GM18870 (cell line): ENCODE data around the gene SLC4A1AP.

Experiments used
- ATAC-seq: cut with Tn5 transposase; IDR thresholded peaks from one replicate; pipeline ENCODE4 v1.9.1; 2021; ENCODE audit warnings: moderate library complexity; ENCODE audit not compliant: unreplicated experiment

SLC4A1AP gene

DNA sequence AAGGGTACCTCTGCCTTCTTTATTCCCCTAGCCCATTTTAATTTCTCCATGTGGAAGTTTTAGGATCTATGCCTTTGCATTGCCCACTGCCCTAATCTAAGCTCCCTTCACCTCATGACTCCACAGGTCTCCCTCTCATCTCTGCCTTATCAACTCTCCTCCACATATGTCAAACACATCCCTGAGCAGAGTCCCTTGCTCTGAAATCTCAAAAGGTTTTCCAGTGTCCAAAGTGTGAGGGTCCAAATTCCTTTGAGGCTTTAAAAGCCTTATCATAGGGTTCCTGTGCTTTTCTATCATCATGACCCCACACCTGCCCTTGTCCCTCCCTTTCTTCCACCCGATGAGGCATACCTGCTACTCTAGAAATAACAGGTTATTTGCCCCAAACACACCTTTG is 38.6 kb downstream of the SLC4A1AP start:
- ATAC-seq = no peak

DNA sequence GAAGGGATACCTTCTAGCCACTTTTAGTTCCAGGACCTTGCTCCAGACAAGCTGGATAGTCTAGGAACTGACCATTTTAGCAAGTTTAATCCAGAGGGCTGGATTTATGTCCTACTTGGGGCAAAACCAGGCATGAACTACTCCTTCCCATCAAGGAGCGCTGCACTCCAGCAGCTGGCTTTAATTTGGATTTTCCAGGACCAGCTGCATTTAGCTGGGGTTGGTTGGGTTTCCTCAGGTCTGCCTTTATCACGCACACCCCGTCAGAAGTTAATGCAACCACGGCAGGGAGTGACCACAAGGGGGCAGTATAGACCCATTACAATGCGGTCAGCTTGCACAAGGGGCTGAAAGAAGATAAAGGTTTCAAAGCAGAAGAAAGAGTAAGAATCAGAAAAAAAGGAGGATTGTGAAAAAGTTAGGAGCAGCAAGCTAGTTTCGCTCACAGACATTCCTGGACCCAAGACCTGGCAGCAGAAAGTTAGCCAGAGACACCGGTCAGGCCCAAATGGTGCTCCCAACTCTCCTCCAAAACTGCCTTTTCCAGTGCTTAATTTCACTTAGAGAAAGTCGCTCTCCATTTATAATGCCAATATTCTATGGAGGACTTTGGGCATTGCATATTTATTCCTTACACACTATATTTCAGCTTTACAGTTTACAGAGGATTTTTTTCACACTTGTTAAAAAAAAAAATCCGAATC is 40.1 kb downstream of the SLC4A1AP start:
- no peak for ATAC-seq

DNA sequence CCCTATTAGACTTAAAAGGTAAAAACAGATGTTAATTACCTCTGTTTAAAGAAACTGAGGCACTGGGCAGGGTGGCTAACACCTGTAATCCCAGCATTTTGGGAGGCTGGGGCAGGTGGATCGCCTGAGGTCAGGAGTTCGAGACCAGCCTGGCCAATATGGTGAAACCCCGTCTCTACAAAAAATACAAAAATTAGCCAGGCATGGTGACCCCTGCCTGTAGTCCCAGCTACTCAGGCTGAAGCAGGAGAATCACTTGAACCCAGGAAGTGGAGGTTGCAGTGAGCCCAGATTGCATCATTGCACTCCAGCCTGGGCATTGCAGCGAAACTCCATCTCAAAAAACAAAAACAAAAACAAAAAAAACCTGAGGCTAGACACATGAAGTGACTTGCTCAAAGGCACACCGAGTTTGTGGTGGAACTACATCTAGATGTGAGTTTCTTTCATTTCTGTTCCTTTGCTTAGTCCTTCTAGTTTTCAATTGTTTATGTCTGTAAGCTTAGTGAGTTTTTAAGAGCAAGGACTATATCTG is 40.7 kb downstream of the SLC4A1AP start:
- no peak for ATAC-seq

DNA sequence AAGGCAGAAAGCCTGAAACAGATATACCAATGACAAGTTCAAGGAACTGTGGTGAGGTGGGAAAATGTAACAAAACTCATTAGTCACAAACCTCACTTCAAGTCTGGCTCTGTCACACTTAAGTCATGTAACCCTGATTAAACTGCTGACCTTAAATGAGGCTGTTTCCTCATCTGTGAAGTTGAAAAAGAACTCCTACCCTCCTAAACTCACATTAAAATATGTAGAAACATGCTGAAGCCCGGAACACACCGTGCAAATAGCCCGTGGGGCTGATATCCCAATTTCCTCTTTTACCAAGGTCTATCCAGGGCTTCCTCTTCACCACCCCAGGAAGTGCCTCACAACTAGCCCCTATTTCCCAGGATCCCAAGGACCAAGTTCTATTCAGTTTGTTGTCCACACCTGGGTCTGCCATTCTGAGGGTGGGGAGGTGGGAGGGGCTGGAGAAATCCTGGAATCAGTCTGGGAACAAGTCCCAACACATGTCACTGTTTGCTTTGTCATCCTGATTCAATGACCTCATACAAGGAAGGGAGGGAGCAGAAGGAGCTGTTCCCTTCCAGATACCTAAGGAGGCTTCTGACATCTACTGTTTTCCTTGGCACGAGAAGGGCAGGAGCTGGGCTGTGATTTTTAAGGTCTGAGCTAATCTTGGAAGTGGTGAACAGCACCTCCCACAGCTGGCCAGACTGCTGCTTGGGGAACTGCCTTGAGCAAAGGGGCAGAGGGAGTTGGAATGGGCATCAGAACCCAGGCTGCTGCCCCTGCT is 42.3 kb downstream of the SLC4A1AP start:
- no peak for ATAC-seq

DNA sequence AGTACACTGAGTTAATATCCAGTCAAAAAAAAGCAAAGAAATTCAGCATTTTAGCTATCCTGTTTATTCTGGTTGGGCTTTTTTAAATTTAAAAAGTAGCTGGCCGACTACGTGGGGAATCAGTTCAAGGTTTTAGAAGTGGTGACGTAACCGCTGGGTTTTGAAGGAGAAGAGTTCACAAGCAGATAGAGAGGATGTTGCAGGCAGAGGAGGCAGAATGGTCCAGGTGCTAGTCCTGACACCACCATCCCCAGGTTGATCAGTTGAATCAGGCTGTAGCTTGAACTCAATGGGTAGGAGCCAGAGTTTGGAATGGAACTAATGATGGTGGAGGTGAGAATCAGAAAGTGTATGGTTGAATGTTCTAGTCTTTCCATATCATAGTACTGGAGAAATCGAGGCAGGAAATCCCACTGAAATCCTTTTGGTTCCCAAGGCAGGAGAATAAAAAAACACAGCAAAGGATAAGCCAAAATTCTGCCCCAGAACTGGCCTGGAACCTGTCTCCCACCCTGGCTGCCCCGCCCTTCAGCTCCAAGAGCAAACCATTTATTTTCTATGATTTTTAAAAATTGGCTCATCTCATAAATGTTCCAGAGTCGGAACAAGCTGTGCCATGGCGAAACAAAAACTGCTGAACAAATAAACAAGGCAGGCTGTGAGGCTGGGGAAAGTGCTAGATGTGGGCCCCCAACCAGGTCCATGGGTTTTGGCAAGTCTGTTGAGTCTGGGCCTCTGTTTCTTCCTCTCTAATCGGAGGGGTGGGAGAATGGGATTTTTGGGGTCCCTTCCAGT is 44.0 kb downstream of the SLC4A1AP start:
- no peak for ATAC-seq

DNA sequence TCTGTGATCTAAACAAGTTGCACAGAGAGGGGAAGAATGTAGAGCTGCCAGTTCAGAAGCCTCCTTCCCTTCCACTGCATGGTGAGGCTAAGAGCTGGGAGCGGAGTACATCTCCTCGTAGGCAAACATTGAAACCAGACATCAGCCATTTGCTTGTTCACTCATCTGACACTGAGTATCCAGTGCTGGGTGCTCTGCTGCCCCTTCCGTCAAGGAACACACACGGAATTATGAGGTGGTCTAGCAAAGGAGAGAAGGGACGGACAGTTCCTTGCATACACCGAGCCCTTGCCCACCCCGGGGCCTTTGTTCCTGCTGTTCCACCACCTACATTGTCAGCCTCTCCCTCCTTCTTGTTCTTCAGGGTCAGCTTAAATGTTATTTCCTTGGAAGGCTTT is 44.6 kb downstream of the SLC4A1AP start:
- no peak for ATAC-seq

DNA sequence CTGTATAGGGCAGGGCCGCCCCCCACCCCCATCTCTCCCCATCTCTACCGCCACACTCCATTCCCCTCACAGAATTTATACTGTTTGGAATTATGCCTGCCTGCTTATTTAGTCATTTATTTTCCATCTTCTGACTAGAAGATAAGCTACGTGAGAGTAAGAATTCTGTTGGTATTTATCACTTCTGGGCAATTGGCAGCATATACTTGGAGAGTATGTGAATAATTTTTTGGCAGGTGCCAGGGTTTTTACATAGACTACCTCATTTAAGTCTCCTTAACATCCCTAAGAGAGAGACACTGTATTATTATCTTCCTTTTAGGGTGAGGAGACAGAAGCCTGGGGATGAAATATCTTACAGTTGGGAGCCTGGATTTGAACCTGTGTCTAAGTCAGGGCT is 45.0 kb downstream of the SLC4A1AP start:
- no peak for ATAC-seq

DNA sequence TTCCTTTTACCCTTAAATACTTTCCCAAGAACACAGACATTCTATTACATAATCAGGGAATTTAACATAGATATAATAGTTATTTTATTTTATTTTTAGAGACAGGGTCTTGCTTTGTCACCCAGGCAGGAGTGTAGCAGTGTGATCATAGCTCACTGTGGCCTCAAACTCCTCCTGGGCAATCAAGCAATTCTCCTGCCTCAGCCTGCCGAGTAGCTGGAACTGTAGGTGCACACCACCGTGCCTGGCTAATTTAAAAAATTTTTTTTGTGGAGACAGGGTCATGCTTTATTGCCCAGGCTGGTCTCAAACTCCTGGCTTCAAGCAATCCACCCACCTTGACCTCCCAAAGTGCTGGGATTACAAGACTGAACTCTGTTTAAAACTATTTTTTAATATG is 45.6 kb downstream of the SLC4A1AP start:
- no peak for ATAC-seq

DNA sequence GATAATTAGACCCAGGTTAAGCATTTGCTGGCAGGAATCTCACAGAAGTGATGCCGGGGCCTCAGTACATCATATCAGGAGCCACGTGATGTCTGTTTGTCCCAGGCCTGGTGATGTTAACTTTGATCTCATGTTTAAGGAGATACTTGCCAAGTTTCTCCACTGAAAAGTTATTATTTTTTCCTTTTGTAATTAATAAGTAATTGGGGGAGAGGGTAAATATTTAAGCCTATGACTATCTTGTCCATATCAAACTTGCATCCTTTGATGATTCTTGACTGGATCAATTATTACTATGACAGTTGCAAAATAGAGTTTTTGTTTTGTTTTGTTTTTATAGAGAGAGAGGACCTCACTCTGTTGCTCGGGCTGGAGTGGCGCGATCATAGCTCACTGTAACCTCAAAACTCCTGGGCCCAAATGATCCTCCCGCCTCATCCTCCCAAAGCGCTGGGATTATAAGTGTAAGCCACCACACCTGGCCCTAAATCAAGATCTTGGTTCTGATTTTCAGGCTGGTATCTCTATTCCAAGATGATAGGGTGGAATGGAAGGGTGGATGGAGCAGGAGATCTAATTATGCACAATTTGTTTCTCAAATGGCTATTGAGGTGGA is 46.4 kb downstream of the SLC4A1AP start:
- no peak for ATAC-seq

DNA sequence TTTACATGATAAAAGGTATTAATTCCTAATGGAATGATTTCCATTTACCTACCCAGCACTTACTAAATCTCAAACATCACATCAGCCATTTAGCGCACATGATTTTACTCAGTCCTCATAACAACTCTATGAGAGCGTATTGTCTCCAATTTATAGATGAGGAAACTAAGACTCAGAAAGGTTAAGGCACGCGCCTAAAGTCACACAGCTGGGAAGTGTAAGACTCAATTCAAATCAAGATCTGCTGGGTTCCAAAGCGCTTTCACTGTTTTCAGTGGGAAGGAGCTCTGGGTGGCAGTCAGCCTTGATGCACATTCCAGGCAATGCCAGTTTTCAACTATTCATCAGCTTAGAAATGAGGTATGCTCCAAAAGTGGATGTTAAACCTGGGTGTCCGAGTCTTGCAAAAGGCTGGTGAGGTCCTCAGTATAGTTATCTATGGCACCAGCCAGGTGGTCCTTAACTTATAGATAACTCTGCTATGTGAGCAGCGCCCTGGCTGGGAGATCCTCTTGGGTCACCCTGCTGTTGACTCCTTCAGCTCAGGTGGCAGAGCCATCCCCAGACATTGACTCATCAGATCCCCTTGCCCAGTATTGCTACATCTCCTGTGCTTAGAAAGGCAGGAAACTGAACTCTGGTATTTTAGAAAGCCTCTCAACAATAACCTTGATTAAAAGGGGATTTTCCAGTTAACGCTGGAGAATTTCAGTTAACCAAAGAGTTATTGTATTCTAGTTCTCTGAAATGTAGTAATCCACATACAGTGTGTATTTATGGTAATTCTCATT is 47.1 kb downstream of the SLC4A1AP start:
- no peak for ATAC-seq

DNA sequence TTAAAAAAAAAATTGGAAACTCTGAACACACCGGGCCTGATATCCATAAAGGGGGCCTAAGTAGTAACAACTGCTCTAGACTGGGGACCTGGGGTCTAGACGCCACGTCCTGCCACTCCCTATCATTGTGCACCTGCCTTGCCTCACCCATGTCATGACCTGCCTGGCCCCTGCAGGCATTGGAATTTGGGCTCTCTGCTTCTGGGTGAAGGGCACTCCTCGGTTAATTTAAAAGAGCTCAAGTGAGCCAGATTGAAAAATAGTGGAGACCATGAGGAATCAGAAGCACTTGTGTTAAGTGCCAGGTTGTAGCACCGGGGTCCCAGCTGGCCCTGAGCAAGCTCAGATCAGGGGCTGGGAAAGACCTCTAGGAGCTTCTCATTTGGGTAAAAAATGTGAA is 48.1 kb downstream of the SLC4A1AP start:
- no peak for ATAC-seq

DNA sequence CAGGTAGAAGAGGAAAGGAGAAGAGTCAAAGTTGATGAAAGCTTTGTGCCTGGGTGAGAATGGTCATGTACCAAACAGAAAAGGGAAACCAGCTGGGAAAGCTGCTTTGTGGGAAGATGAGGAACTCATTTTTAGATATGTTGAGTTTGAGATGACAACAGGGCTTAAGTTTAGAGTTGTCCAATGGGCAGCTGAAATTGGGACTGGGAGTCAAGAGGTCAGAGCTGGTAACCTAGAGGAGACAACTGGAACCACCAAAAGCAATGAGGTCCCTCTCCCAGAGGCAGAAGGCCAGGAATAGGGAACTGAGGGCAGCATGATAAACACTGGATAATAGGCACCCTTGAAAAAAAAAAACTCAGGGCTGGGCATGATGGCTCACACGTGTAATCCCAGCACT is 48.8 kb downstream of the SLC4A1AP start:
- ATAC-seq = no peak

DNA sequence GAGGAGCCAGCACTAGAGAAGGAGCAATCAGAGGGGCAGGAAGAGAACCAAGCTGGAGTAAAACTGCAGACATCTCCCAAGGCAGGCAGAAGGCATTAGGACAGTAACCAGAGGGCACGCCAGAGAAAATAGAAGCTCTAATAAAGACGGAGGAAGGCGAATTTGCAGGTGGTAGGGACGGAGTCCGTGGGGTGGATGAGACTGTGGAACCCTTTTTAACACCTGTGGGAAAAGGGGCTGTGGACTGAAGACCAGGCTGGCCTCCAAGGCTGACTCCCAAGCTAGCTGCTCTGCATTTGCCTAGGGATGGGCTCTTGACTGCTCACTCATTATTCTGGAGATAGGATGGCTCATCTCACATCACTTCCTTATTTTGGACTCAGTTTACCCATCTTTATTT is 49.5 kb downstream of the SLC4A1AP start:
- no peak for ATAC-seq

DNA sequence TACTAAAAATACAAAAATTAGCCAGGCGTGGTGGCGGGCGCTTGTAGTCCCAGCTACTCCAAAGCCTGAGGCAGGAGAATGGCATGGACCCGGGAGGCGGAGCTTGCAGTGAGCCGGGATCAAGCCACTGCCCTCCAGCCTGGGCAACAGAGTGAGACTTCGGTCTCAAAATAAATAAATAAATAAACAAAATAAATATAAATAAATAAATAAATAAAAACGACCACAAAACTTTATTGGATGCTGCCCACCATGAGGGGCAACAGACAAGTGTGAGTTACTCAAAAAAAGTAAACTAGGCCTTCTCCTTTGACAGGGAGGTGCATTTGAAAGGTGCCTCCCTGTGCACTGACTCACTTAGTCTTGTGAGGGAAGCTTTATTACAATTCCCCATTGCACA is 50.4 kb downstream of the SLC4A1AP start:
- no peak for ATAC-seq

DNA sequence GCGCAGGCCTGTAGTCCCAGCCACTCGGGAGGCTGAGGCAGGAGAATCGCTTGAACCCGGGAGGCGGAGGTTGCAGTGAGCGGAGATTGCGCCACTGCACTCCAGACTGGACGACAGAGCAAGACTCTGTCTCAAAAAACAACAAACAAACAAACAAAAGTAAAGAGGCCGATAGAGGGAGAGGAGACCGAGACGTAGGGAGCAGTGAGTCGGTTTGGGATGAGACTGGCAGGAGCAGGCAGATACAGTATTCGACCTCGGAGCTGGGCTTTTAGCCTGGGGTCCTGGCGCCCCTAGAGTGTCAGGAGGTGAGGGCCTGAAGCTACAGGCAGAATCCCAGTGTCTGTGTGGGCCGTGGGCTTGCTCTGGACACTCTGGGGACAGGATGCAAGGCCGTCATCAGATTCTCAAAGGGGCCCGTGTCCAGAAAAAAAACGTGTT is 51.2 kb downstream of the SLC4A1AP start:
- no peak for ATAC-seq

DNA sequence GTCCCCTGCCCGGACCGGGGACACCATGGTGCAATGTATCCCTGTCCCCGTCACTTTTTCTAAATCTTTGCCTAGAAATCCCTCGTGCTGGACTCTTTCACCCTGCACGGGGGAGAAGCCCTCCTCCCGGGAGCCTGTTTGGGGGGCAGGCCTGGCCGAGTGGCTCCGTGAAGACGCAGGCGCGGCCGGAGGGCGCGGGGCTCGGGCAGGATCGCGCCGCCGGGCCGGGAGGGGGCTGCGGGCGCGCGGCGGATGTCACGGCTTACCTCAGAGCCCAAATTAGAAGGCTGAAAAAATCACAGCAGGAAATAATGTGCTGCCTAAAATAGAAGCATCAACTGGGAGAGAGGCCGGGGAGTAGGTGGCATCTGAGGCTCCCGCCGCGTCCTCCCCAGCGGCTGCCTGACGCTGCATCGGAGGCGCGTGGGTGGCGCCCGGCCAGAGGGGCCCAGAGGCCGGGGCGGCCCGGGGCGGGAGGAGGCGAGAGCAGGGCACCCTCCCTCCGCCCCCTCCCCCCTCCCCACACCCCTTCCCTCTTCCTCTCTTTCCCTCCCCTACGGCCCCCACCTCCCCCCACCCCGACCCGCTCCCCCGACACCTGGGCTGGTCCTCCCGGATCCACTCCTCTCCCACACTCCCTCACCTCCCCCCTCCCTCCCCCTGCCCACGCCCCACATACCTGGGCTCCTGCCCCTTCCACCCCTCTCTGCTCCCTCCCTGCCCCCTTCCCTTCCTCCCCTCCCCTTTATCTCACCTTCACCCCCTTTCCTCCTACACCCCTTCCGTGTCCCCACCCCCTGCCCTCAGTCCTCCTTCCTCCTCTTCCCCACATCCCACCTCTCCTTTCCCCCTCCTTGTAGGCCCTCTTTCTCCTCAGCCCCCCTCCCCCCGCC is 51.9 kb downstream of the SLC4A1AP start:
- ATAC-seq = no peak

DNA sequence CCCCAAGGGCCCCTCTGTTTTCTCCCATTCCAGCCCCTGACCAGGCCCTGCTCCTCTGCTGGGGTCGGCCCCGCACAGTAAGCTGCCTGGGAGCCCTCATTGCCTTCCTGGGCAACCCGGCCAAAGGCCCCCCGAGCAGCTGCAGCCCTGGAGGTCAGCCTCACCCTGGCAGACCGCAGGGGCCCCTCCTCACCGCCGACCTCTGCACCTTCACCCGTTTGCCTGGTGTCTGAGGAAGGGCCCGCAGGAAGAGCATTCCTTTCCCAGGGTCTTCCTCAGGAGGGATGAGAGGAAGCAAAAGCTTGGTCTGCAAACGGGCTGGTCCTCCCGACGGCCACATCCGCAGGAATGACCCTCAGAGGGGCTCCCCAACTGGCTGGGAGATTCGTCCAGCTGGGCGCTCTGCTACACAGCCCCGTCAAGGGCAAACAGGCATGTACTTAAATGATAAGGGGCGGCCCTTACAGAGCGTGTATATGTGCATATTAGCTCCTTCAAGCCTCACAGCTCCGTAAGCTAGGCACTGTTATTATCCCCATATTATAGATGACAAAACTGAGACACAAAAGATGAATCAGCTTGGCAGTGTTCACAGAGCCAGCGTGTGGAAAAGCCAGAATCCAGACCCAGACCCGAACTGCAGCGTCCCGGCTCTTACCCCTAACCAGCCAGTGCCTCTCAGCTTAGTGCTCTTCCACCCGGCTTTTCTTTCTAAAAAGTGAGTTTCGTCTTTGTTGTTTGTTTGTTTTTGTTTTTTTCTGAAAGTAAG is 52.8 kb downstream of the SLC4A1AP start:
- no peak for ATAC-seq

DNA sequence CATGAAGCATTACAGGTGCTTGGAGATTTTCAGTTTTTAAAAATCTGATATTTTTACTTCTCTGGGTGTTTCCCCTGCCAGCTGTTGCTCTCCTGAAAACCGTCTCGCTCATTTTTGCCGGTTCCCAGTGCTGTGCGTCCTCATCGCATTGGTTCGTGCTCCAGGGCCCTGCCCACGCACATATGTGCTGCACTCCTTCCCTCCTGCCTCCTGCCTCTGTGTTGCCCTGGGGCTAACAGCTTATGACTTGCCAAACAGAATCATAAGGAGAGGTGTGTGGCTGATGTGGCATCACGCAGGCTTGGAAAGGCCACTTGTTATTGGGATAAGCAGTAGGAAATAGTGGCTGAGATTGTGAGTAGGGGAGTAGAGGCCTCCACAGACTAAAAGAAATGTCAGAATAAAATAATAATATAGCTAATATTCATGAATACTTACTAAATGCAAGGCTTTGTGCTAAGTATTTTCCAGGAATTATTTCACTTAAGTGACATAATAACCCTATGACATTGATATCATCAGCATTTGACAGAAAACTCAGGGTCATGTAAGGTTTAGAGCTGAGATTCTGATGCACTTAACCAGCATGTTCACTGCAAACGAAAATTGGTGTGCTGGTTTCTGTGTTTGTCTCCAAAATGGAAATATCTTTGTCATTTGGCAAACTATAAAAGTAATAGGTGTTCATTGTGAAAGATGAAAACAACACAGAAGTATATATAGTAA is 53.5 kb downstream of the SLC4A1AP start:
- ATAC-seq = no peak
